Activated naive CD4-positive, alpha-beta T cell treated with anti-CD3 and anti-CD28 coated beads, Interleukin-2, amount 10 ng/mL, durations not matched to agents 7 days and 5 days (primary cell): ENCODE results near the gene PTPRK.

Experiments used
- CTCF ChIA-PET: fragments of 350-600 bp; sonication (Branson Sonifier 250); formaldehyde crosslinking; loops from one replicate; lab custom pipeline; 2021; ENCODE audit warnings: antibody characterized with exemption; lab: Charles Lee
- DNase-seq: peaks from one replicate; pipeline ENCODE4 v3.0.0-alpha.2; 2020
- H3K27ac Mint-ChIP-seq: one replicate; pipeline ENCODE4 v1.8.0; 2021; ENCODE audit warnings: mild to moderate bottlenecking, moderate library complexity, mixed read lengths
- H3K27me3 Mint-ChIP-seq: one replicate; pipeline ENCODE4 v1.8.0; 2021; ENCODE audit warnings: mild to moderate bottlenecking, mixed read lengths
- H3K36me3 Mint-ChIP-seq: one replicate; pipeline ENCODE4 v1.8.0; 2021; ENCODE audit warnings: mixed read lengths
- H3K4me1 Mint-ChIP-seq: one replicate; pipeline ENCODE4 v1.8.0; 2021; ENCODE audit warnings: mixed read lengths
- H3K4me3 Mint-ChIP-seq: one replicate; pipeline ENCODE4 v1.8.0; 2021; ENCODE audit warnings: mild to moderate bottlenecking, moderate library complexity, mixed read lengths
- H3K9me3 Mint-ChIP-seq: one replicate; pipeline ENCODE4 v1.8.0; 2021; ENCODE audit warnings: mixed read lengths

Gene PTPRK

DNA sequence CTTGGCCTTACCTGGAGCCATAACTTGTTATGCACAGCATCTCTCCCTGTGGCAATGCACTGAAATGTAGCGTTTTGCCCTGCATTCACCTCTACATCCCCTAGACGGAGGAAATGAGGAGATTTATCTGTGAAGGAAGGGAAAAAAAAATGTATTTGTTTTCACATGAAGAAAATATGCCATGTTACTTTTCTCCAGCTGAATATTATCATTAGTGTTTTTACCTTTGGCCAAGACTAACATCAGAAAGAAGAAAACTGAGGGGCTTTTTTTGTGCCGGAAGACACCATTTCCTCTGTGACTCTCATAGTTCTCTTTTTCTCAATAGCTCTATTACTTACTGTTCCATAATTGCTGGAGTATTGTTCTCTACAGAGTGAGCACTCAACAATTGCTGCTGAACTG is 280.4 kb downstream of the PTPRK start:
- Mint-ChIP-seq H3K9me3 (no peaks in the 10 kb centered on the region), H3K4me1 (peaks cover 17% of the 10 kb centered on the region), H3K4me3 (no peak overlapping the region), H3K27ac (no peak overlapping the region), H3K36me3 (no peaks in the 10 kb centered on the region), H3K27me3 (no peaks in the 10 kb centered on the region)
- no peak for DNase-seq
- CTCF ChIA-PET = no interaction called here

DNA sequence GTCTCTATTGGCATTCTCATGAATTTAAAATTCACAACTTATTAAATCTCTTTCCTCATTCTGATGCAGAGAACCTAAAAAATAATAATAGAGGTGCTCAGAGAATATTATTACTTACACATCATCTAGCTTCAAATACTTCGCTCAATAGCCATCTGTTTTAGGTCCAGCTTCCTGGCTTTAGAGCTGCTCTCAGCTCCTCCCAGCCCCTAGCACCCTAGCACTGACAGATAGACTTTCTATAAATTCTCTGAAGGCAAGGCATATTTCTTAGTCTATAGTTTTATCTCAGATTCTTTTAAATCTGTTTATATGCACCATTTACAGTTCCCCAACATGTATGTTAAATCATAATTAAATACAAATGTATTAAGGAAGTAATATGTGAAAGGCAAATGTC is 281.3 kb downstream of the PTPRK start:
- CTCF ChIA-PET = interaction anchor here (0.6 kb wide), 1 partner anchor 221 kb away, joined by 3 read pairs; no protein-coding TSS in a partner anchor
- H3K36me3 Mint-ChIP-seq = no peaks in the 10 kb centered on the region
- H3K27ac Mint-ChIP-seq = no peak overlapping the region
- no peak for DNase-seq
- no peaks in the 10 kb centered on the region for H3K9me3 Mint-ChIP-seq
- peaks cover 12% of the 10 kb centered on the region for H3K4me1 Mint-ChIP-seq
- H3K4me3 Mint-ChIP-seq = no peak overlapping the region
- H3K27me3 Mint-ChIP-seq = no peaks in the 10 kb centered on the region

DNA sequence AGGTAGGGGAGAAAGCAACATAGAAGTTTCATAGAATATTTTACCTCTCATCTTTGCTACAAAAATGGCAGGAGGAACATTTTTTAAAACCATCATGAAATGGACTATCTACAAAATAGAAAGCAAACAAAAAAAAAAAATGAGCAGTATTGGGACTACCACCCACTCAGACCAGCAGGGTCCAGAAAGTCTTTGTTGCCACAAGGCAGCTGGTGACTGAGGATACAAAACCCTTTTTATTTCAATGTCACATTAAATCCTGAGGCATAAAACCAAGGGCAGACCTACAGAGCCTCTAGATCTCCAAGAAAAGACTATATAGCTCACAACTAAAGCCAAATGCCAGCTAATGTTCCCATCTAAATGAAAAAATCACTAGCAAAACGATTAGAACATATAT is 282.2 kb downstream of the PTPRK start:
- peaks cover 12% of the 10 kb centered on the region for H3K4me1 Mint-ChIP-seq
- no peaks in the 10 kb centered on the region for H3K36me3 Mint-ChIP-seq
- no peaks in the 10 kb centered on the region for H3K9me3 Mint-ChIP-seq
- no peak overlapping the region for H3K4me3 Mint-ChIP-seq
- DNase-seq = no peak
- CTCF ChIA-PET = no interaction called here
- no peaks in the 10 kb centered on the region for H3K27me3 Mint-ChIP-seq
- H3K27ac Mint-ChIP-seq = no peak overlapping the region

DNA sequence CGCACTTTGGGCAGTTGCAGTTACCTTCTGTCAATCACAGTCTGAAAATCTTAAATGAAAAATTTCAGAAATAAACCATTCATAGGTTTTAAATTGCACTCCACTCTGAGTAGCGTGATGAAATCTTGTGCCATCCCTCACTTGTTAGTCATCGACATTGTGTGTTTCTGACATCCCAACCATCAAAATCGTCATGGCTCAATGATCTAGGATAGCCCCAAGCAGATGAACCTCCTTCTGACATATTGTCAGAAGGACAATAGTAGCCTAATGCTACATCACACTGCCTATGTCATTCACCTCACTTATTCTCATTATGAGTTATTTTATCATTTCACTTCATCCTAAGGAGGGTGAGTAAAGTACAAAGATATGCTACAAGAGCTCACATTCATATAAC is 284.8 kb downstream of the PTPRK start:
- CTCF ChIA-PET = no interaction called here
- Mint-ChIP-seq H3K9me3 (no peaks in the 10 kb centered on the region), H3K4me3 (no peak overlapping the region), H3K27ac (no peak overlapping the region), H3K4me1 (peaks cover 8% of the 10 kb centered on the region), H3K27me3 (no peaks in the 10 kb centered on the region), H3K36me3 (no peaks in the 10 kb centered on the region)
- DNase-seq = no peak

DNA sequence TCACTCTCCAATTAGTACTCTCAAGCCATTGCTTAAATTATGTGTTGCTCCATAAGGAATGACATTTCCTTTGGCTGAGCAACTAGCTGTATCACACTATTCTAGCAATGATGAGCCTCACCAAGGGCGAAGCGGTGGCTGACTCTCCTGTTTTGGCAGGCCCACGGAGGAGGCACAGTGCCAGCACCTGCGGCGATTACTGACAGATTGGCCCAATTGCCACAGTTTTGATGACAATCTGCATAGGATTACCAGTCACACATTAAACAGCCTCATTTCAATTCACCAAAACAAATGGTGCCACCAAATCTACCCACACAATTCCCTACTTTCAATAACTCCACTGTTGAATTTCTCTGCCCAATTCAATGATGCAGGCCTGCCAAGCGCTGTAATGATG is 286.9 kb downstream of the PTPRK start:
- Mint-ChIP-seq H3K4me3 (no peak overlapping the region), H3K27me3 (no peaks in the 10 kb centered on the region), H3K27ac (no peak overlapping the region), H3K4me1 (no peaks in the 10 kb centered on the region), H3K9me3 (no peaks in the 10 kb centered on the region), H3K36me3 (no peaks in the 10 kb centered on the region)
- no peak for DNase-seq
- CTCF ChIA-PET = no interaction called here

DNA sequence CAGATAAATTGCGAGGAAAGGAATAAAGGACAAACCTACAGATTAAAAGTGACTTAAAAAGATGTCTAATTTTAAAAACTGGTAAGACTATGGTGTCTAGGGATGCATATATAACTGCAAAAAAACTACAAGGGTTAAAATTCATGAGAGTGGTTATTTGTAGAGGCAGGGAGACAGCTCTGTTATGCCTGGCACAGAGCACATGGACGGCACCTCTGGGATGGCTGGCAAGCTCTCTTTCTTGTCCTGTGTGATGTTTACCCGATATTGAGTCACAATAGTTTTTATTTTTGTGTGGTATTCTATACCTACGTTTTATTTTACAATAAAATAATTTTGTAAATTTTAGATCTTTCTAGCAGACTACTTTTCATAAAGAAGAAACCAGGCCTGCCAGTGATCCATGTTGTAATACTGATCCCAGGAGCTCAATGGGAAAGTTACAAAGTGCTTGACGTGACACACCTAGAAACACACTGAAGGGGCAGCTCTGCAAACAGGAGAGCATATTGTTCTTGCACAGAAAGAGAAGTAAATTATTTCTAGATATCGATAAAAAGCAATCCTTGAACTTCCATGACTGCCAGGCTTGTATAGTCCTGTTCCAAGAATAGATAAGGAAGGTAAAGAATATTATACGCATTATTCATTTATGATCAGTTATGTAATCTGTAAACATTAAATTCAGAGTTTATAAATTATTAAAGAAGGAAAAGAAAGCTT is 290.0 kb downstream of the PTPRK start:
- H3K4me3 Mint-ChIP-seq = no peak overlapping the region
- CTCF ChIA-PET = interaction anchor here (0.9 kb wide), 1 partner anchor 98 kb away, joined by 3 read pairs; no protein-coding TSS in a partner anchor

DNA sequence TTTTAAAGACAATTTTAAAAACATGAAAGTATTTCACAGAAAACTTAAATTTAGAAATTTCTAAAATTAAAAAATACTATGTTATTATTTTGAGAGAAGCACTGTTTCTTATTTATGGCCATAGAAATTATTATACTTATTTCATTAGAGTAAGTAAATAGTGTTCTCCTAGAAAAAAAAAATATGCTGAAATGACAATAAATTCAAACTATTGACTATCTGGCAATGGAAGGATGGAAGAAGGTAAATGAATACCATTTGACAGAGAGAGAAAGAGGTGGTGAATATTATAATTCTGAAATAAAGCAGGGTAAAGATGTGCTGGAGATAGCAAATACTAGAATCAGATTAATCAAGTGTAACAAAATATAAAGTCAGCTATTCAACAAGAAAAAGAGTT is 294.8 kb downstream of the PTPRK start:
- Mint-ChIP-seq H3K4me1 (no peaks in the 10 kb centered on the region), H3K4me3 (no peak overlapping the region), H3K36me3 (no peaks in the 10 kb centered on the region), H3K9me3 (no peaks in the 10 kb centered on the region), H3K27me3 (no peaks in the 10 kb centered on the region), H3K27ac (no peak overlapping the region)
- no peak for DNase-seq
- CTCF ChIA-PET = interaction anchor here (1.2 kb wide), 1 partner anchor 370 kb away, joined by 4 read pairs; no protein-coding TSS in a partner anchor

More for the DNA sequence above, 290.0 kb downstream of the PTPRK start:
- Mint-ChIP-seq H3K9me3 (no peaks in the 10 kb centered on the region), H3K27ac (no peak overlapping the region), H3K4me1 (no peaks in the 10 kb centered on the region), H3K36me3 (no peaks in the 10 kb centered on the region), H3K27me3 (no peaks in the 10 kb centered on the region)
- no peak for DNase-seq

DNA sequence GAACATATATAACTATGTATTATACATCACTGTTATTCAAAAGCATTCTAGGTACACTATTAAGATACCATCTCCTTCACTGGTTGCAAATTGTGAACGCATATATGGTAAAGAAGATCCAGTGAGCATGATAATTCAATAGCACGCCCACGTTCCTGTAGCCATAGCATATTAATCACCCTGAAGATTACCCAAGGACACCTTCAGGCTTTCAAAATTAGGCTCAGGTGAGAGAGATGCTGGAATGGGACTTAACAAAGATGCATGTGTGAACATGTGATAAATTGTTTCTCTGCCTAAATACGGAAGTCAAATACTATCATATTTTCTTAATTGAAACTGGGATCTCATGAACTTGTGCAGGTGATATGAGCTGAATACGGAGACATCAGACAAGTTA is 303.5 kb downstream of the PTPRK start:
- no peak for DNase-seq
- CTCF ChIA-PET = no interaction called here
- no peak overlapping the region for H3K4me3 Mint-ChIP-seq
- H3K4me1 Mint-ChIP-seq = peaks cover 2% of the 10 kb centered on the region
- H3K36me3 Mint-ChIP-seq = no peaks in the 10 kb centered on the region
- no peaks in the 10 kb centered on the region for H3K9me3 Mint-ChIP-seq
- H3K27me3 Mint-ChIP-seq = no peaks in the 10 kb centered on the region
- no peak overlapping the region for H3K27ac Mint-ChIP-seq

DNA sequence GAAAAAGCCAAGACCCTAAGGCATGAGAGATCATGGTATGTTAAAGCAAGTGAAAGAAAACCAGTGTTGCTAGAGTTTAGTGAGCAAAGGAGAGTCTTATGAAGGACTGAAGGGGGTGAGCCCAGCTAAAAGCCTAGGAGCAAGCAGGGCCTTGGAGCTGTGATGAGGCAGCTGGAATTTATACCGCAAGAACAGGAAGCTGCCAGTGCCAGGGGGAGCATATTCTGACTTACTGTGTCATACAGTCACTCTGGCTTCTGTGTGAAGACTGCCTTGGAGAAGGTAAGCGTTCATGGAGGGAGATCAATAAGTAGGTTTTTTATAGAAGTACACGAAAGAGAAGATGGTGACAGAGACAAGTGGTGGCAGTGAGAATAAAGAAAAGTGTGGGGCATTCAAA is 310.6 kb downstream of the PTPRK start:
- H3K4me3 Mint-ChIP-seq = no peak overlapping the region
- no peak overlapping the region for H3K27ac Mint-ChIP-seq
- no peak for DNase-seq
- CTCF ChIA-PET = no interaction called here
- H3K4me1 Mint-ChIP-seq = peaks cover 2% of the 10 kb centered on the region
- no peaks in the 10 kb centered on the region for H3K27me3 Mint-ChIP-seq
- H3K9me3 Mint-ChIP-seq = no peaks in the 10 kb centered on the region
- H3K36me3 Mint-ChIP-seq = no peaks in the 10 kb centered on the region

DNA sequence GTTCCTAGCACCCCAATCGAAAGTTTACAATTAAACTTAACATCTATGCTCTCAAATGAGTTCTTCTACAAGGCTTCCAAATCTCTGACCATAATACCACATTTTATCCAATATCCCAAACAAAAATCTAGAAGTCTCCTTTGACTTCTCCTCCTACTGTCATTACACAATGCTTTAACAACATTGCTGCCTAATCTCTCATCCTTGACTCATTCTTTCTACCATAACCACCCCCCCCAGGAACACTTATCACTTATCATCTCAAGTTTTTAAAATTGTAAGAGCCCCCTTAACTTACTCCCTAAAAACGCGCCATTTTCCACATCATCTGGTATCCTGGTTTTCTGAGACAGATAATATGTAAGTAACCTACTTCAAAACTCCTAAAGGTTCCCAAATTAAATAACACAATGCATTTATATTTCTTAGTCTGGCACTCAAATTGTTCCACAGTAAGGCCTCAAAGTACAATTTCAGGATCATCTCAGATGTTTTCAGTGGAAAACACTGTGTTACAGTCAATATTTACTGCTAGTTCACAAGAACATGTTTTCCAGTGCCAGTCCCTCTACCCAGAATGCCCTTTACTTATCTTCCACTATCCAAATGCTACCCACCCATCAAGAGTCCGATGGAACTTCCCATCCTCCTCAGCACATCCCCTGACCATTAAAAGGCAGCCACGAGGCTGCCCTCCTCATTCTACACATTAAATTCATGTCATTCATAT is 311.4 kb downstream of the PTPRK start:
- H3K27ac Mint-ChIP-seq = no peak overlapping the region

DNA sequence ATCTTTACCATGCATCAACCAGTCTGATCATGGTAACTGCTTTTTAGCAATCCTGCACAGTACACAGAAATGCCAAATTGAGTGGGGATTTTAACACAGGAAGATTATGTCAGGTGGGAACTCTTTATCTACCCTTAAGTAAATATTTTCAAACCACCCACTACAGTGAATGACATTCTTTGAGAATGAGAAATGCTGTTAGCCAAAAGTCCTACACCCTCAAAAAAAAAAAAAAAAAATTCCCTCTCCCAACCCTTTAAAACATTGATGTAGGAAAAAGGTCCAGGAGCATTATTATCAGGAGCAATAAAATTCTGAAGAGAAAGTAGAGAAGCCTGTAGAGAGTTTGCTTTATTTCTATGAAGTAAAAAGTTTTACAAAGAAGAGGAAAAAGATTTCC is 312.3 kb downstream of the PTPRK start:
- H3K4me3 Mint-ChIP-seq = no peak overlapping the region
- H3K27me3 Mint-ChIP-seq = no peaks in the 10 kb centered on the region
- no peaks in the 10 kb centered on the region for H3K9me3 Mint-ChIP-seq
- CTCF ChIA-PET = no interaction called here
- H3K27ac Mint-ChIP-seq = no peak overlapping the region
- H3K36me3 Mint-ChIP-seq = no peaks in the 10 kb centered on the region
- no peaks in the 10 kb centered on the region for H3K4me1 Mint-ChIP-seq
- DNase-seq = no peak

More for the DNA sequence above, 311.4 kb downstream of the PTPRK start:
- no peak overlapping the region for H3K4me3 Mint-ChIP-seq
- CTCF ChIA-PET = no interaction called here
- no peaks in the 10 kb centered on the region for H3K9me3 Mint-ChIP-seq
- no peak for DNase-seq
- H3K4me1 Mint-ChIP-seq = peaks cover 2% of the 10 kb centered on the region
- no peaks in the 10 kb centered on the region for H3K36me3 Mint-ChIP-seq
- H3K27me3 Mint-ChIP-seq = no peaks in the 10 kb centered on the region

DNA sequence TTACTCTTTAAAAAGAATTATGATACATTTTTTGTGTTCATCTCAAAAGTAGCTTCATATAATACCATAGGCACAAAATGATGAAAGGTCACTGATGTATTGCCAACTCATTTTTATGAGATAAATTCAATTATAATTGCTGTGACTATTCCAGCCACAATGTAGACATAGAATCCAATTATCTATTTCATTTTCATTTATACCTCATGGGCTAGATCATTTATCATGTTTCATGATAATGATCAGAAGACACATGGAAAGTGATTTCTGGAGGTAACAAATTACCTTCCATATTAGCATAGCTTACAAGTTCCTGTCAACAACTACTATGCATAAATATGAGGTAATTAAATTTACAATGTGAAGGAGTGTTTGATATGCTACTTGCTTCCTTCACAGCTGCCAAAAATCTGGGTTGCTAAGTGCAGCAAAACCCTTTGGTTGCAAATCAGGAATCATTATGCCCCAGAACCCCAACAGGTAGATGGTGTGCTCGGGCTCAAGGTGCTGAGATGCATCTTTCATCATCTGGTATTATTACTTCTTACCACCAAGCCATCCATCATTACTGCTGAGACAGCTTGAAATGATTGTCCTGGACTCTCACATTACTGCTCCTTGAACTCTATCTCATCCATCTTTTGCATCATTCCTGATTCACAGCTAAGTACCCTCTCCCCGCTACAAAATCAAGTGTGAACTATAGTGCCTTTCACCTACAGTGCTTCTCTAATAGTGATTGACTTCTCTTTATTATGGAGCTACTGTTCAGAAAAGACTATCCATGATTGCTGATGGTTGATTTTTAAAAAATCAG is 313.6 kb downstream of the PTPRK start:
- Mint-ChIP-seq H3K36me3 (no peaks in the 10 kb centered on the region), H3K27ac (no peak overlapping the region), H3K4me1 (no peaks in the 10 kb centered on the region), H3K27me3 (no peaks in the 10 kb centered on the region), H3K4me3 (no peak overlapping the region), H3K9me3 (peaks cover 5% of the 10 kb centered on the region)
- no peak for DNase-seq
- CTCF ChIA-PET = interaction anchor here (0.7 kb wide), 1 partner anchor 333 kb away, joined by 3 read pairs; no protein-coding TSS in a partner anchor

DNA sequence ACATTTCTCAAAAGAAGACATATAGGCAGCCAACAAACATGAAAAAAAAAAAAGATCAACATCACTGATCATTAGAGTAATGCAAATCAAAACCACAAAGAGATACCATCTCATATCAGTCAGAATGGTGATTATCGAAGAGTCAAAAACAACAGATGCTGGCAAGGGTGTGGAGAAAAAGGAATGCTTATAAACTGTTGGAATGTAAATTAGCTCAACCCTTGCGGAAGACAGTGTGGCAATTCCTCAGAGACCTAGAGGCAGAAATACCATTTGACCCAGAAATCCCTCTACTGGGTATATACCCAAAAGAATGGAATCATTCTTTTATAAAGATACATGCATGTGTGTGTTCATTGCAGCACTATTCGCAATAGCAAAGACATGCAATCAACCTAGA is 315.8 kb downstream of the PTPRK start:
- H3K27me3 Mint-ChIP-seq = no peaks in the 10 kb centered on the region
- H3K9me3 Mint-ChIP-seq = peaks cover 5% of the 10 kb centered on the region
- CTCF ChIA-PET = interaction anchor here (0.6 kb wide), 1 partner anchor 199 kb away, joined by 4 read pairs; no protein-coding TSS in a partner anchor
- no peaks in the 10 kb centered on the region for H3K36me3 Mint-ChIP-seq
- H3K4me1 Mint-ChIP-seq = no peaks in the 10 kb centered on the region
- H3K27ac Mint-ChIP-seq = no peak overlapping the region
- H3K4me3 Mint-ChIP-seq = no peak overlapping the region
- DNase-seq = no peak

DNA sequence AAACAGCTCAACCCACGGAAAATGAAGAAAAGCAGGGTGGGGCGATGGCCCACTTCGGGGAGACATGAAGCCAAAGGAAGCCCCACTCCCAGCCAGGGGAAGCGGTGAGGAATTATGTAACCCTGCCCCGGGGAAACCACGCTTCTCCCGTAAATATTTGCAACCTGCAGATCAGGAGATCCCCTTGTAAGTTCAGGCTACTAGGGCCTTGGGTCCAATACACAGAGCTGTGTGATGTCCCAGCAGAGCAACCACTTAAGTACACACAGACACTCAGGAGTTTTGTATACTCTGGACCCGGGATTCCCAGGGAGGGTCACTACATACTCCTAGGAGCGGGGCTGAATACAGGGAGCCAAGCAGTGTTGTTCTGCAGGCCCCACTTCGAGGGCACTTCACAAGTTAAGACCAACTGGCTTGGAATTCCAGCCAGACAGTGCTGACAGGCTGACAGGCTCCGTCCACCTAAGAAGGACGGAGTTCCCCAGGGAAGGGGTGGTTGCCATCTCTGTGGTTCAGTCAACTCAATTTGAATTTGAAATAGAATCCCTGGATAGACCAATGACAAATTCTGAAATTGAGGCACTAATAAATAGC is 318.1 kb downstream of the PTPRK start:
- no peak for DNase-seq
- Mint-ChIP-seq H3K27ac (no peak overlapping the region), H3K9me3 (peaks cover 5% of the 10 kb centered on the region), H3K4me1 (no peaks in the 10 kb centered on the region), H3K36me3 (no peaks in the 10 kb centered on the region), H3K4me3 (no peak overlapping the region), H3K27me3 (no peaks in the 10 kb centered on the region)
- CTCF ChIA-PET = no interaction called here
